IPS-15b (cell line): ENCODE results near the gene SPSB1.

Source experiments
- H3K27me3 ChIP-seq: one replicate; pipeline ENCODE4 v1.6.1; 2013; ENCODE audit warnings: low read length; ENCODE audit not compliant: control insufficient read depth, insufficient read depth
- H3K36me3 ChIP-seq: one replicate; pipeline ENCODE4 v1.6.1; 2013; ENCODE audit warnings: low read length; ENCODE audit not compliant: control insufficient read depth, insufficient read depth
- H3K4me1 ChIP-seq: one replicate; pipeline ENCODE4 v1.6.1; 2013; ENCODE audit warnings: mild to moderate bottlenecking, low read length; ENCODE audit not compliant: control insufficient read depth, insufficient read depth
- H3K4me3 ChIP-seq: one replicate; pipeline ENCODE4 v1.5.1; 2013; ENCODE audit warnings: low read depth, low read length
- H3K9ac ChIP-seq: one replicate; pipeline ENCODE4 v1.6.1; 2013; ENCODE audit warnings: low read depth, mild to moderate bottlenecking, low read length
- H3K9me3 ChIP-seq: one replicate; pipeline ENCODE4 v1.6.1; 2013; ENCODE audit warnings: mild to moderate bottlenecking, low read length; ENCODE audit not compliant: control insufficient read depth, insufficient read depth

SPSB1 gene

GRCh38 chr1:9262096-9262986 is 30.4 kb upstream of the SPSB1 start:
- Histone ChIP-seq H3K9ac (no peak overlapping the region), H3K27me3 (no peaks in the 10 kb centered on the region), H3K4me1 (no peaks in the 10 kb centered on the region), H3K9me3 (peaks cover 9% of the 10 kb centered on the region), H3K4me3 (no peak overlapping the region), H3K36me3 (peaks cover 2% of the 10 kb centered on the region)

GRCh38 chr1:9263276-9263855 is 29.3 kb upstream of the SPSB1 start:
- peaks cover 9% of the 10 kb centered on the region for H3K9me3 ChIP-seq
- no peaks in the 10 kb centered on the region for H3K27me3 ChIP-seq
- no peaks in the 10 kb centered on the region for H3K4me1 ChIP-seq
- H3K4me3 ChIP-seq: no peak overlapping the region
- peaks cover 2% of the 10 kb centered on the region for H3K36me3 ChIP-seq
- H3K9ac ChIP-seq: no peak overlapping the region

GRCh38 chr1:9263984-9264872 is 28.5 kb upstream of the SPSB1 start:
- Histone ChIP-seq H3K36me3 (peaks cover 2% of the 10 kb centered on the region), H3K4me1 (no peaks in the 10 kb centered on the region), H3K4me3 (no peak overlapping the region), H3K27me3 (no peaks in the 10 kb centered on the region), H3K9me3 (peaks cover 9% of the 10 kb centered on the region), H3K9ac (no peak overlapping the region)

GRCh38 chr1:9265037-9265436 is 27.7 kb upstream of the SPSB1 start:
- no peak overlapping the region for H3K4me3 ChIP-seq
- H3K36me3 ChIP-seq: peaks cover 2% of the 10 kb centered on the region
- H3K4me1 ChIP-seq: no peaks in the 10 kb centered on the region
- no peaks in the 10 kb centered on the region for H3K27me3 ChIP-seq
- H3K9me3 ChIP-seq: peaks cover under 1% of the 10 kb centered on the region
- no peak overlapping the region for H3K9ac ChIP-seq

- Histone ChIP-seq H3K4me1 (no peaks in the 10 kb centered on the region), H3K4me3 (no peak overlapping the region), H3K27me3 (no peaks in the 10 kb centered on the region), H3K9ac (no peak overlapping the region), H3K36me3 (peaks cover 2% of the 10 kb centered on the region), H3K9me3 (no peaks in the 10 kb centered on the region)
These were observed 26.7 kb upstream of the SPSB1 start for GRCh38 chr1:9265968-9266367.

GRCh38 chr1:9267352-9267686 is 25.4 kb upstream of the SPSB1 start:
- Histone ChIP-seq H3K4me3 (no peak overlapping the region), H3K27me3 (no peaks in the 10 kb centered on the region), H3K36me3 (peaks cover 2% of the 10 kb centered on the region), H3K9ac (no peak overlapping the region), H3K9me3 (no peaks in the 10 kb centered on the region), H3K4me1 (no peaks in the 10 kb centered on the region)

- Histone ChIP-seq H3K36me3 (peaks cover 2% of the 10 kb centered on the region), H3K9me3 (no peaks in the 10 kb centered on the region), H3K9ac (no peak overlapping the region), H3K4me3 (no peak overlapping the region), H3K27me3 (no peaks in the 10 kb centered on the region), H3K4me1 (no peaks in the 10 kb centered on the region)
These were observed 24.7 kb upstream of the SPSB1 start for GRCh38 chr1:9267827-9268581.

GRCh38 chr1:9269078-9269501 is 23.6 kb upstream of the SPSB1 start:
- no peak overlapping the region for H3K9ac ChIP-seq
- H3K4me3 ChIP-seq: no peak overlapping the region
- H3K36me3 ChIP-seq: no peaks in the 10 kb centered on the region
- no peaks in the 10 kb centered on the region for H3K9me3 ChIP-seq
- H3K4me1 ChIP-seq: no peaks in the 10 kb centered on the region
- no peaks in the 10 kb centered on the region for H3K27me3 ChIP-seq

- Histone ChIP-seq H3K4me1 (no peaks in the 10 kb centered on the region), H3K27me3 (no peaks in the 10 kb centered on the region), H3K9me3 (no peaks in the 10 kb centered on the region), H3K36me3 (no peaks in the 10 kb centered on the region), H3K4me3 (no peak overlapping the region), H3K9ac (no peak overlapping the region)
These were observed 23.0 kb upstream of the SPSB1 start for GRCh38 chr1:9269721-9270120.

- Histone ChIP-seq H3K27me3 (no peaks in the 10 kb centered on the region), H3K4me3 (no peak overlapping the region), H3K36me3 (no peaks in the 10 kb centered on the region), H3K9ac (no peak overlapping the region), H3K9me3 (no peaks in the 10 kb centered on the region), H3K4me1 (no peaks in the 10 kb centered on the region)
These were observed 22.3 kb upstream of the SPSB1 start for GRCh38 chr1:9270290-9270883.

GRCh38 chr1:9271283-9271682 is 21.4 kb upstream of the SPSB1 start:
- Histone ChIP-seq H3K4me3 (no peak overlapping the region), H3K27me3 (no peaks in the 10 kb centered on the region), H3K36me3 (no peaks in the 10 kb centered on the region), H3K9me3 (no peaks in the 10 kb centered on the region), H3K9ac (no peak overlapping the region), H3K4me1 (no peaks in the 10 kb centered on the region)
